Measurements from ENCODE around the gene UNC13D.
"Not testable (repeated sequence)": the region's sequence is repeated elsewhere in the genome, so short reads cannot be mapped to it uniquely, and the experiment has no call there.

Gene UNC13D

GRCh38 chr17:75864448-75864871 is 20.3 kb upstream of the UNC13D start:
- in situ Hi-C loops (cut with HindIII; ENCODE audit: low sequenced_read_pairs), result no loop called here
- no peak overlapping the region for H3K4me3 ChIP-seq (ENCODE audit: low read depth, low read length)
- no peak for TF ChIP-seq CTCF (IDR thresholded peaks at IDR 0.05; ENCODE audit: low read depth, low read length)

GRCh38 chr17:75861927-75862317 is 17.7 kb upstream of the UNC13D start:
- TF ChIP-seq CTCF (IDR thresholded peaks at IDR 0.05; ENCODE audit: low read depth, low read length), result no peak
- no peak for DNase-seq (ENCODE audit: low read depth, low spot score)
- no peak overlapping the region for H3K4me3 ChIP-seq (ENCODE audit: low read depth, low read length)
- in situ Hi-C loops (cut with HindIII; ENCODE audit: low sequenced_read_pairs), result no loop called here

More at GRCh38 chr17:75864448-75864871, 20.3 kb upstream of the UNC13D start:
- peak; percentile 91 for DNase-seq (ENCODE audit: low read depth, low spot score)

GRCh38 chr17:75859358-75859757 is 15.2 kb upstream of the UNC13D start:
- in situ Hi-C loops (cut with HindIII; ENCODE audit: low sequenced_read_pairs); H3K4me3 ChIP-seq (ENCODE audit: low read depth, low read length); DNase-seq (ENCODE audit: low read depth, low spot score): not testable (repeated sequence)

GRCh38 chr17:75856062-75856756 is 12.0 kb upstream of the UNC13D start:
- in situ Hi-C loops (cut with HindIII; ENCODE audit: low sequenced_read_pairs), result no loop called here
- DNase-seq (ENCODE audit: low read depth, low spot score), result no peak
- H3K4me3 ChIP-seq (ENCODE audit: low read depth, low read length), result peak overlapping the region; percentile 82
- no peak for TF ChIP-seq CTCF (IDR thresholded peaks at IDR 0.05; ENCODE audit: low read depth, low read length)

- peak; percentile 100 for DNase-seq (ENCODE audit: low read depth, low spot score)
- in situ Hi-C loops (cut with HindIII; ENCODE audit: low sequenced_read_pairs), result no loop called here
- peak; percentile 44 for TF ChIP-seq CTCF (IDR thresholded peaks at IDR 0.05; ENCODE audit: low read depth, low read length)
- peak within 1 kb of the TSS; percentile 82 for H3K4me3 ChIP-seq (ENCODE audit: low read depth, low read length)
Observed at GRCh38 chr17:75855310-75856061, 11.3 kb upstream of the UNC13D start, which contains the start of gene WBP2. TSS of gene WBP2 (minus strand) at chr17:75855335. CDS start at chr17:75855297, 38 bp downstream.

GRCh38 chr17:75854881-75855309 is 10.7 kb upstream of the UNC13D start:
- TF ChIP-seq CTCF (IDR thresholded peaks at IDR 0.05; ENCODE audit: low read depth, low read length), result no peak
- peak; percentile 9 for DNase-seq (ENCODE audit: low read depth, low spot score)
- H3K4me3 ChIP-seq (ENCODE audit: low read depth, low read length), result peak overlapping the region; percentile 82
- in situ Hi-C loops (cut with HindIII; ENCODE audit: low sequenced_read_pairs), result no loop called here

Data from astrocyte of the spinal cord (primary cell).